Activated T-cell treated with anti-CD3 and anti-CD28 coated beads, Interleukin-2, amount 50 U/mL, for 1 hour (primary cell): Measurements from ENCODE around the gene PATZ1.

Experiments
- DNase-seq: peaks from one replicate; pipeline ENCODE4 v3.0.0-alpha.2; 2020

PATZ1 gene

GRCh38 chr22:31278626-31279326 lies 67.4 kb downstream of the PATZ1 start:
- no peak for DNase-seq

DNA sequence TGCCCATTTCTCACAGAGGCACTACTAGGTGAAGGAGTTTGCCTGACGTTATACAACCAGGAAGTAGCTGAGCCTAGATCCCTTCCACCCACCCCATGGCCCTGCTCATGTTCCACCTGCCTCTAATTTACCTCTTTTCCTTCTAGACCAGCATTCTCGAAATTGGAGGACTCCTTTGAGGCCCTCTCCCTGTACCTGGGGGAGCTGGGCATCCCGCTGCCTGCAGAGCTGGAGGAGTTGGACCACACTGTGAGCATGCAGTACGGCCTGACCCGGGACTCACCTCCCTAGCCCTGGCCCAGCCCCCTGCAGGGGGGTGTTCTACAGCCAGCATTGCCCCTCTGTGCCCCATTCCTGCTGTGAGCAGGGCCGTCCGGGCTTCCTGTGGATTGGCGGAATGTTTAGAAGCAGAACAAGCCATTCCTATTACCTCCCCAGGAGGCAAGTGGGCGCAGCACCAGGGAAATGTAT lies 68.0 kb downstream of the PATZ1 start:
- DNase-seq, result no peak

- DNase-seq, result no peak
Measured at GRCh38 chr22:31277741-31278140, 68.4 kb downstream of the PATZ1 start.

DNA sequence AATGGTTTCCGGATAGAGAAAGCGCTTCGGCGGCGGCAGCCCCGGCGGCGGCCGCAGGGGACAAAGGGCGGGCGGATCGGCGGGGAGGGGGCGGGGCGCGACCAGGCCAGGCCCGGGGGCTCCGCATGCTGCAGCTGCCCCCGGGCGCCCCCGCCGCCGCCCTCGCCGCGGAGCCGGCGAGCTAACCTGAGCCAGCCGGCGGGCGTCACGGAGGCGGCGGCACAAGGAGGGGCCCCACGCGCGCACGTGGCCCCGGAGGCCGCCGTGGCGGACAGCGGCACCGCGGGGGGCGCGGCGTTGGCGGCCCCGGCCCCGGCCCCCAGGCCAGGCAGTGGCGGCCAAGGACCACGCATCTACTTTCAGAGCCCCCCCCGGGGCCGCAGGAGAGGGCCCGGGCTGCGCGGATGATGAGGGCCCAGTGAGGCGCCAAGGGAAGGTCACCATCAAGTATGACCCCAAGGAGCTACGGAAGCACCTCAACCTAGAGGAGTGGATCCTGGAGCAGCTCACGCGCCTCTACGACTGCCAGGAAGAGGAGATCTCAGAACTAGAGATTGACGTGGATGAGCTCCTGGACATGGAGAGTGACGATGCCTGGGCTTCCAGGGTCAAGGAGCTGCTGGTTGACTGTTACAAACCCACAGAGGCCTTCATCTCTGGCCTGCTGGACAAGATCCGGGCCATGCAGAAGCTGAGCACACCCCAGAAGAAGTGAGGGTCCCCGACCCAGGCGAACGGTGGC lies 69.5 kb downstream of the PATZ1 start:
- no peak for DNase-seq
